Body of pancreas (tissue), 4 donors: ENCODE data around the gene MAGI1. TPM values are rescaled to one million over a fixed set of nuclear protein-coding genes. Genes with fewer than 3 reads are reported as not detected.

Experiments used
- ATAC-seq: fragments of 150-250 bp; one replicate; pipeline ENCODE4 v1.9.1; 2016
- DNase-seq, 4 donors: peaks; one replicate each; pipeline ENCODE4 v3.0.0-alpha.2; 2019
- H3K27ac ChIP-seq, 4 donors: fragments of 200-600 bp; sonication (generic); 1 replicate in 3 of 4; 2 replicates in 1 of 4; pipeline versions ENCODE4 v1.5.1 to v1.6.1; 2016 to 2019; ENCODE audit warnings: mild to moderate bottlenecking in 1 of 4, mixed read lengths in 1 of 4, moderate library complexity in 1 of 4
- H3K27me3 ChIP-seq, 2 donors: fragments of 200-600 bp; sonication (generic); one replicate each; pipeline ENCODE4 v1.6.0; 2016; ENCODE audit warnings: mild to moderate bottlenecking in 1 of 2
- H3K36me3 ChIP-seq, 2 donors: fragments of 200-600 bp; sonication (generic); replicated peaks in 1 of 2; 2 replicates each; pipeline ENCODE4 v1.5.1; 2016; ENCODE audit warnings: low read depth in 2 of 2; ENCODE audit not compliant: insufficient read depth in 1 of 2
- H3K4me1 ChIP-seq: fragments of 200-600 bp; sonication (generic); one replicate; pipeline ENCODE4 v1.6.0; 2016
- H3K4me3 ChIP-seq, 2 donors: fragments of 200-600 bp; sonication (generic); 1 replicate in 1 of 2; 2 replicates in 1 of 2; pipeline ENCODE4 v1.5.1; 2016 to 2019
- H3K9me3 ChIP-seq, 3 donors: fragments of 200-600 bp; sonication (generic); 1 replicate in 2 of 3; 2 replicates in 1 of 3; pipeline ENCODE4 v1.5.1; 2016
- CTCF ChIP-seq, 7 experiments: fragments of 450-650 bp in 4 of 7; fragments of 200-600 bp in 3 of 7; sonication (generic) in 3 of 7; IDR thresholded peaks; one replicate each; pipeline ENCODE4 v1.5.1; 2016 to 2019; ENCODE audit warnings: antibody characterized with exemption in 7 of 7
- POLR2A ChIP-seq, 3 donors: fragments of 450-650 bp; IDR thresholded peaks; one replicate each; pipeline ENCODE4 v1.6.1; 2016; ENCODE audit warnings: antibody characterized with exemption in 3 of 3, mild to moderate bottlenecking in 2 of 3
- WGBS, 2 donors: methylation state at CpG; one replicate each; pipeline ENCODE4 v1.1.5; 2017; 5-methylcytosine and 5-hydroxymethylcytosine counted together
- intact Hi-C: fragments of 100-400 bp; cut with DNase I; formaldehyde crosslinking; loops from one replicate; pipeline ENCODE4 v1.15.1; 2023
- total RNA-seq, 2 donors: library from RNA; depleted of rRNA; stranded (reverse); fragments of >200 nt; gene quantifications; one replicate each; pipeline ENCODE4 v1.1.0, GENCODE V29; 2016

MAGI1 gene
- total RNA-seq, 2 donors from 2014 or later, result 44.2 to 63.6 TPM

- no peaks in the 10 kb centered on the region for H3K4me1 ChIP-seq
- no peak for ATAC-seq
- no peak overlapping the region for H3K4me3 ChIP-seq
- TF ChIP-seq POLR2A (IDR thresholded peaks at IDR 0.05), result no peak
- TF ChIP-seq CTCF (IDR thresholded peaks at IDR 0.05), result no peak
- 76 to 80% methylated on average over 3 of the region's 3 CpGs for WGBS, 2 donors
- intact Hi-C loops, result no loop called here
- no peak overlapping the region for H3K27ac ChIP-seq
- no peaks in the 10 kb centered on the region for H3K9me3 ChIP-seq
- H3K27me3 ChIP-seq, result no peaks in the 10 kb centered on the region
- no peaks in the 10 kb centered on the region for H3K36me3 ChIP-seq
- DNase-seq, result no peak
Measured at GRCh38 chr3:65422154-65422553, 616.6 kb downstream of the MAGI1 start.

- WGBS, 2 donors, result 87 to 88% methylated on average over 2 of the region's 2 CpGs
- H3K4me1 ChIP-seq, result no peaks in the 10 kb centered on the region
- H3K9me3 ChIP-seq, result no peaks in the 10 kb centered on the region
- ATAC-seq, result no peak
- TF ChIP-seq CTCF (IDR thresholded peaks at IDR 0.05) (no peak), POLR2A (IDR thresholded peaks at IDR 0.05) (no peak)
- no peak for DNase-seq
- intact Hi-C loops, result no loop called here
- H3K4me3 ChIP-seq, result no peak overlapping the region
- H3K27me3 ChIP-seq, result no peaks in the 10 kb centered on the region
- no peaks in the 10 kb centered on the region for H3K36me3 ChIP-seq
- no peak overlapping the region for H3K27ac ChIP-seq
Measured at GRCh38 chr3:65419233-65419632, 619.5 kb downstream of the MAGI1 start.

DNA sequence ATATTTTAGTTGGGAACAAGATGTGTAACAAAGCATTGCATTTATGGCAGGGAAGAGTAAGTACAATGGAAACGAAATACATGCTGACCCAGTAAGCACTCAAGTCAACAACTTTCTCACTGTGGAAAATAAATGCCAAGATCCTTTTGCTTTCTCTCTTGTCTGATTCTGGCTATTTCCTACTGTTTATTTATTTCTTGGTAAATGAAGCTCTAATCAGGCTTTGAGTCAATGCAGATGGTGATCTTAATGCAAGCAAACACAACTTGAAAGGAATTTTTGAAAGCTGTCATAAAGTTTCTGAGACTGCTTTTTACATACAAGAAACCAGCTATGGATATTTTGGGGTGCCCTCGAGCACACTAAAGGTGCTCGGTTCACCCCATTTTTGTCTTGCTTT lies 624.8 kb downstream of the MAGI1 start:
- Histone ChIP-seq H3K27me3 (no peaks in the 10 kb centered on the region), H3K36me3 (no peaks in the 10 kb centered on the region), H3K4me3 (no peak overlapping the region), H3K9me3 (no peaks in the 10 kb centered on the region), H3K4me1 (no peaks in the 10 kb centered on the region), H3K27ac (no peak overlapping the region)
- ATAC-seq (no peak), DNase-seq (no peak)
- TF ChIP-seq POLR2A (IDR thresholded peaks at IDR 0.05), result no peak
- TF ChIP-seq CTCF (IDR thresholded peaks at IDR 0.05), result no peak
- 78 to 83% methylated on average over 3 of the region's 3 CpGs for WGBS, 2 donors
- intact Hi-C loops, result no loop called here

GRCh38 chr3:65412588-65412987 lies 626.1 kb downstream of the MAGI1 start:
- H3K36me3 ChIP-seq, result no peaks in the 10 kb centered on the region
- ATAC-seq (peak; percentile 59), DNase-seq (peak; percentile 33 to 70 (median 63))
- H3K27me3 ChIP-seq, result no peaks in the 10 kb centered on the region
- no peak overlapping the region for H3K27ac ChIP-seq
- TF ChIP-seq POLR2A (IDR thresholded peaks at IDR 0.05) (no peak), CTCF (IDR thresholded peaks at IDR 0.05) (peak in 3 of 7 experiments; percentile 27 to 38 (median 30))
- no peaks in the 10 kb centered on the region for H3K9me3 ChIP-seq
- intact Hi-C loops, result no loop called here
- H3K4me1 ChIP-seq, result no peaks in the 10 kb centered on the region
- WGBS, 2 donors, result 31 to 35% methylated on average over 2 of the region's 2 CpGs
- H3K4me3 ChIP-seq, result no peak overlapping the region

DNA sequence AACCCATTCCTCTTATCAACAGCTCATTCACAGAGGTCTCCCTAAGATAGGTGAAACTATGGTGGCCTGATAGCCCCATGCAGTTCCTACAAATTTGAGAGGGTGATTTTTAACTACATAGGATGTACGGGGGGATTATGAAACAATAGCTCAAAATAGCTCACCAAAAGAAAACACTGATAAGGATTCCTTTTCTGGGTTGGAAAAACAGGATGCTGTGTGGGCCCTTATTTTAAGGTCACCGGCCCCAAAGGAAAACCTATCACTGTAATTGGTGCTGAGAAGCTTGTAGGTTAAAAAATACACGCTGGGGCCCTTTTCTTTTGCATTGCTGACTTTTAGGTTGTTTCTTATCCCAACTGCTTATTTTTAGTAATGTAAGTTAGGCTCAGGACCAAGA lies 627.4 kb downstream of the MAGI1 start:
- whole genome bisulfite sequencing, 2 donors, result 51 to 61% methylated on average over 3 of the region's 3 CpGs
- Histone ChIP-seq H3K4me3 (no peak overlapping the region), H3K36me3 (no peaks in the 10 kb centered on the region), H3K4me1 (no peaks in the 10 kb centered on the region), H3K9me3 (no peaks in the 10 kb centered on the region), H3K27ac (no peak overlapping the region), H3K27me3 (no peaks in the 10 kb centered on the region)
- no peak for TF ChIP-seq POLR2A (IDR thresholded peaks at IDR 0.05)
- ATAC-seq (no peak), DNase-seq (no peak)
- intact Hi-C loops, result no loop called here
